Cerebellar cortex (tissue), 1 donor: Measurements from ENCODE around the gene PPP1R18.
"Not testable (repeated sequence)": the region's sequence is repeated elsewhere in the genome, so short reads cannot be mapped to it uniquely, and the experiment has no call there.

Experiments used
- DNase-seq: peaks from one replicate; pipeline ENCODE4 v3.0.0-alpha.2; 2015; ENCODE audit warnings: low spot score

The PPP1R18 gene

DNA sequence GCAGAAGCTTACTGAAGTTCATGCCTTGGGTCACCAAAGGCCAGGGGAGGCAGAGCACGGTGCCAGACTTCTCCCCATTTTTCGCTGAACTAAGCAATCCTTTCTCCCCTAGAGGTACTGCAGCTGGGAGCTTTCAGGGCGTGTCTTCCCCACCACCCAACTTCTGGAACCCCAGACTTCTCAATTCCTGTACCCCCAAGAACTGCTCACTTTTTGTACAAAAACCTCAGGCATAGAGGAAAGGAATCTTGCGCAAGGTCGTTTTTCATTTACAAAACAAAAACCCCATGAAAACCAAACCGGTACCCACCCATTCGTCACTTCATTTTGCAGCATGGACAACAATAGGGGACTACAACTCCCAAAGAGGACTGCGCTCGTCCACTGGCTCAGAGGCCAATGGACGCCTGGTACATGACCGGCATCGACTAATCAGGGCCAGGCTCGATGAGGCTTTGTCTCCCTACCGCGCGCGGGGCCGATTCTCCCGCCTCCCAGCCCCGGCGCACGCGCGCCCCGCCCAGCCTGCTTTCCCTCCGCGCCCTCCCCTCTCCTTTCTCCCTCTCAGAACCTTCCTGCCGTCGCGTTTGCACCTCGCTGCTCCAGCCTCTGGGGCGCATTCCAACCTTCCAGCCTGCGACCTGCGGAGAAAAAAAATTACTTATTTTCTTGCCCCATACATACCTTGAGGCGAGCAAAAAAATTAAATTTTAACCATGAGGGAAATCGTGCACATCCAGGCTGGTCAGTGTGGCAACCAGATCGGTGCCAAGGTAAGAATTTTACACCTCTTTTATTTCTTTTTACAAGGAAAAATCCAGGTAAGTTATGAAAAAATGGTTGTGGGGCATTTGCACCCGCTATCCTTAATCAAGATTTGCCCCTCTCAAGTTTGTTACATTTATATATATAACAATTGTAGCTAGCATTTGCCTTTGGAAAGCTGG is 33.6 kb upstream of the PPP1R18 start, which contains the start of gene TUBB:
Gene TUBB, plus strand, starts transcription at position 562 of the 947 bp plus-strand sequence. Its CDS starts 155 bp downstream, at position 717.
- peak; percentile 99 for DNase-seq

DNA sequence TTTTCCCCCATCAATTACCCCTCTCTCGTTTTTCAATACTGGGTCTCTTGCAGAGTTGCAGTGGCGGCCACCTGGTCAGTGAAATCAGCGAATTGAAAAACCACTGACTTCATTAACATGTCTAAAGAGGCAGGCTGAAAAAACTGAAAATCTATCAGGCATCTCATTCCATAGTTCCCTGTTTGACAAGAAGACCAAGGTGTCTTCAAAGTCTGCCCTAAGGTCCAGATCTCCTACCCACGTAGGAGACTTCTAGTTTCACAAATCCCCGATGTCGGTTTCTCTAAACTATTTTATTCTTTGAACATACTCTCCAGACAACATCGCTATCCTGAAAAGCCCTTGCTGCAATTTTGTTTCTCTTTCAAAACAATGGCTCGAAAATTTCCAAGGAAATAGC is 32.9 kb upstream of the PPP1R18 start:
- DNase-seq = no peak

DNA sequence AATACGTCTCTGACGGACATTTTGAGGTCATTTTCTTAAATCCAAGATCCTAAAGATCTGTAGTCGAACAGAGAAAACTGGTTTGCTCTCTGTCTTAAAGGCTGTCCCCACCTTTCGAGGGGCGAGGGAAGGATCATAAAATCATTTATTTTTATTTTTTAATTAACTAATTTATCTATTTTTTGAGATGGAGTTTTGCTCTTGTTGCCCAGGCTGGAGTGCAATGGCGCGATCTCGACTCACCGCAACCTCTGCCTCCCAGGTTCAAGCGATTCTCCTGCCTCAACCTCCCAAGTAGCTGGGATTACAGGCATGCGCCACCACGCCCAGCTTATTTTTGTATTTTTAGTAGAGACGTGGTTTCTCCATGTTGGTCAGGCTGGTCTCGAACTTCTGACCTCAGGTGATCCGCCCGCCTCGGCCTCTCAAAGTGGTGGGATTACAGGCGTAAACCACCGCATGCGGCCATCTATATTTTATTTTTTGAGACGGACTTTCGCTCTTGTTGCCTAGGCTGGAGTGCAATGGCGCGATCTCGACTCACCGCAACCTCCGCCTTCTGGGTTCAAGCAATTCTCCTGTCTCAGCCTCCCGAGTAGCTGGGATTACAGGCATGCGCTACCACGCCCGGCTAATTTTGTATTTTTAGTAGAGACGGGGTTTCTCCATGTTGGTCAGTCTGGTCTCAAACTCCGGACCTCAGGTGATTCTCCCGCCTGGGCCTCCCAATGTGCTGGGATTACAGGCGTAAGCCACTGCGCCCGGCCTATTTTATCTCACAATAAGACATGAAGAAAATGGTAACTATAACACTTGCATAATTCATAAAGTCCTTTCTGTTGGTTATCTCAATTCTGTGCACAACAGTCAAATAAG is 31.6 kb upstream of the PPP1R18 start:
- not testable (repeated sequence) for DNase-seq

DNA sequence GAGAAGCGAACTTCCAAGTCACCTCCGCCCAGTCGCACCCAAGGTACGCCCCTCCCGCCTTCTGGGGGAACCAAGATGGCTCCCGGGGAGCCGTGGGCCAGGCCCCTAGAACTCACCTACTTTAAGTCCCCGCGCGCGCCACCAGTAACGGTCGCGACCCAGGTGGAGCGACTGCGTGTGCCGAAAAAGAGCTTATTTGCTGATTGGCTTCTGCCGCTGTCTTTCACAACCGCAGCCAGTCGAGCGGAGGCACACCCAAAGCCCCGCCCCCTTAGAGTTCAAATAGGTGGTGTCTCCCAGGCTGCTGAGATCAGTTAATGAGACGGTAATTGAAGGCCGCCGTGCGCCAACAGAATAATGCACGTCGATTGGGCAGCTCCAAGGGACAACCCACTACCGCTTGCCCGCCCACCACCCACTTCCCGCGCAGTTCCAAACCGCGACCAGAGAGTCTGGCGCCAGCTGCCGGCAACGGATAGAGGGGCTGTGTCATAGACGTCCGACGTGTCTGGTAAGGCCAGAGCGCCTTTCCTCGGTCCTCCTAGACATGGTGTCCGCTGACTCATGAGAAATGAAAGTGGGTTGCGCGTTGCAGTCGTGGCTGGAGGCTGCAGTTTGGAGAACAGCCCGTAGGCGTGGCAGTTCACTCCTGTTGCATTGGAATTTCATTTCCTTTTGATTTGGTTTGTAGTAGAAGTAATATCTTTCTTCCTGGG is 30.8 kb upstream of the PPP1R18 start, which contains the start of gene MDC1:
Gene MDC1, minus strand, starts transcription at position 153 of the 716 bp plus-strand sequence. CDS start 2,106 bp downstream, outside the sequence.
- DNase-seq = peak; percentile 100

DNA sequence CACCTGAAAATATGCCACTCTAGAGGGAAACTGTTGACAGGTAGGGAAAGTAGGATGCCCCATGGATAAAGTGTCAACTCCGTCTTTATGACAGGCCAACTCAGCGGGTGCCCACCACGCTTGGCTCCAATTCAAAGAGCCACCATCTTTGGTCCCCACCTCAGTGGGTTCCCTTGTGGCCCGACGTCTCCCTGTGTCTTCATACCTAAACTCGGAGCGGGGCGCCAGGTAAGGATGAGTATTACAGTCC is 30.4 kb upstream of the PPP1R18 start:
- DNase-seq = no peak

DNA sequence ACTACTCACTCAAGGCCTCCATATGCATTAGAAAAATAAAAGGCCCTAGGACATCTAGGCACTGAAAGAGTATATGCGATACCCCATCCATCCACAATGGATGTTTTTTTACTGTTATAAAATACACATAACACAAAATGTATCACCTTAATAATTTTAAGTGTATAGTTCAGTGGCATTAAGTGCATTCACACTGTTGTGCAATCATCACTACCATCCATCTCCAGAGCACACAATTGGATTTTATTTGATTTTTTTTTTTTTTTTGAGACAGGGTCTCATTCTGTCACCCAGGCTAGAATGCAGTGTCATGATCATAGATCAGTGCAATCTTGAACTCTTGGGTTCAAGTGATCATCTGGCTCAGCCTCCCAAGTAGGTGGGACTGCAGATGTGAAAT is 27.8 kb upstream of the PPP1R18 start:
- no peak for DNase-seq

DNA sequence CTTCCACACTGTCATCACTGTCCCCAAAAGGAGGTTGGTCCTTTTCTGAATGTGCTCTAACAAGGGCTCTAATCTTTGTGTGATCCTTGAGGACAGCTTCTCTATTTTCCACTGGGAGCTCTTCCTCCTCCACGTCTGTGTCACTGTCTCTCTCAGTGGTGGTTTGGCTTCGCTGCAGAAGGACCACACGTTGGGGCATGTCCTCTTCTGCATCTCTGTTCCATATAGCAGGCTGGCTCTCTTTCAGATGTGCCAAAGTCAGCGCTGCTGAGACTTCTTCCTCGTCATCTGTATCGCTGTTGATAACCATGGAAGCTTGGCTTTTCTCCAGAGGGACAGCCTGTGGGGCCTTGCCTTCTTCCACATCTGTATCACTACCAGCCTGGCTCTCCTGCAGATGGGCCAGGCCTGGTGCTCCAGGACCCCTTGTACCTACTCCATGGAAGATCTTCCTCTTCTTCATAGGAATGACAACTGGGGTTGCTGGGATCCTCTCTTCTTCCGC is 26.0 kb upstream of the PPP1R18 start:
- no peak for DNase-seq

DNA sequence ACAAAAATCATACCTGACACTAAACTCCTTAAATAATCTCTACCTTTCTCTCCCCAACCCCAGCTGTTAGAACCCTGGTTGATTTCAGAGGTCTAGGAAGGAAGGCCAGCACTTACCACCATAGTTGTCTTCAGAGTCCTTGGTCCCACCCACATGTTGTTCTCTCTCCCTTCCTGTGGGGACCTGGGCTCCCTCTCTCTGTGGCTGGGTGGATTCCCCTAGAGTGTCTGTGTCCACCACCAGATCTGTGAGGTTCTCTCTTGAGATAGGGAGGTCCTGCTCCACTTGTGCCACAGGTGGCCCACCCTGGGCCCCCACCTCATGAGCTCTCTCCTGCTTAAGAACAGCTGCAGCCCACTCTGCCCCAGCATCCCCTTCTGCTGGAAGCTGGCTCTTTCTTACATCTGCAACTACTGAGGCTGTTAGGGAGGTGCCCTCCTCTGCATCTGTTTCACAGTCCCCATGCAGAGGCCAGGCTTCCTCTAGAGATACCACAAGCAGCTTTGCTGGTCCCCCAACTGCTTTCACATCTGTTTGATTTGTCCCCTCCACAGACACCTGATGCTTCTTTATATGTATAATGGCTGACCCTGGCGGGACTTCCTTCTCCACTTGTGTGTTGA is 25.4 kb upstream of the PPP1R18 start:
- no peak for DNase-seq

DNA sequence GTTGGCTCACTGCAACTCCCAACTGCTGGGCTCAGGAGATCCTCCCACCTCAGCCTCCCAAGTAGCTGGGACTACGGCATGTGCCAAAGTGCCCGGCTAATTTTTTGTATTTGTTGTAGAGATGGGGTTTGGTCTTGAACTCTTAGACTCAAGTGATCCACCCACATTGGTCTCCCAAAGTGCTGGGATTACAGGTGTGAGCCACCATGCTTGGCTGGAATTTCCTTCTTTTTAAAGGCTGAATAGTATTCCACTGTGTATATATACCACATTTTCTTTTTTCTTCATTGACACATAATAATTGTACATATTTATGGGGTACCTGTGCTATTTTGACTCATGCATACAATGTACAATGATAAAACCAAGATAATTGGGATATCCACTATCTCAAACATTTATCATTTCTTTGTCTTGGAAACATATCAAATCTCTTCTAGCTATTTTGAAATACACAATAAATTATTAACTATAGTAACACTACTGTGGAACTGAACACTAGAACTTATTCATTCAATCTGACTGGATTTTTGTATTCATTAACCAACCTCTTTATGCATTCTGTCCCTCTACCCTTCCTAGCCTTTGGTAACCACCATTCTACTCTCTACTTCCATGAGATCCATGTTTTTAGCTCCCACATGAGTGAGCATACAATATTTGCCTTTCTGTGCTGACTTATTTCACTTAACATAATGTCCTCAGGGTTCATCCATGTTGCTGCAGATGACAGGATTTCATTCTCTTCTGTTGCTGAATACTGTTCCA is 22.8 kb upstream of the PPP1R18 start:
- no peak for DNase-seq

DNA sequence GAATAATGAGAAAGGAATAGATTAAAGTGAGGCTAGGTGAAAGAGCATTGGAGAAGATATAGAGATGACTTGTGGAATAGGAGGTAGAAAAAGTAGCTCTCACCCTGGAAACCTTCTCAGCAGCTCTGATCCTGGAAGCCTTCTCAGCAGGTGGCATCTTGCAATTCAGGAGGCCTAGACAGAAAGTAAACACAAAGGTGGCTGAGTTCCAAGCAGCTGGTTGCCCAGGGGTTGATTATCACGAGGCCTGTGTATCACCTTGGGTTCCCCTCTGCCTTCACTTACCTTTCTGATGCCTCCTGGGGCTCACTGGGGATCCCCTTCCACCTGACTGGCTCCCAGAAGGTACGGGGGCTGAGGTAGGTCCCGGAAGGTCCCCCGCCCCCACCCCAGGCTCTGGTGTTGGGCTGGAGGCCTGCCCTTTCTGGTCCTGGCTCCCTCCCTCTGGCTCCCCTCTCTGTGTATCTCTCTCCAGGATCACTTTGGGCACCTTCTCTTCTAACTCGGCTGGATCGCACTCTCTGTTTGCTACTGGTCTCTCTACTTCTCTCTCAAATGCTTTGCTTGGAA is 20.9 kb upstream of the PPP1R18 start:
- no peak for DNase-seq

DNA sequence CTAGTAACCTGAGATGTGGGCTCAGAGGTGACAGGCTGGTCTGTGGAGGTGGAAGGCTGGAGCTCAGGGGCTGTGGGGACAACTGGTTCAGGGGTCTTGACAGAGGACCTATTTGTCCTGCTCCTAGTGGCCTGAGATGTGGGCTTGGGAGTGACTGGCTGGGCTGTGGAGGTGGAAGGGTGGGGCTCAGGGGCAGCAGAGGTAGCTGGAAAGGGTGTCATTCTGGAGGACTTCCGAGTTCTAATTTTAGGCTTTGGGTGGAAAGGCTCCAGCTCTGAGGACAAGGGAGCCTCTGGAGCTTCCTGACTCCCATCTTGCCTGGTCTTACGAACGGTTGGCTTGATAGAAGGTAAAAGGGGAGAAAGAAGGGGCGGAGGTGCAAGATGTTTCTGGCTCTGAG is 19.2 kb upstream of the PPP1R18 start:
- no peak for DNase-seq

DNA sequence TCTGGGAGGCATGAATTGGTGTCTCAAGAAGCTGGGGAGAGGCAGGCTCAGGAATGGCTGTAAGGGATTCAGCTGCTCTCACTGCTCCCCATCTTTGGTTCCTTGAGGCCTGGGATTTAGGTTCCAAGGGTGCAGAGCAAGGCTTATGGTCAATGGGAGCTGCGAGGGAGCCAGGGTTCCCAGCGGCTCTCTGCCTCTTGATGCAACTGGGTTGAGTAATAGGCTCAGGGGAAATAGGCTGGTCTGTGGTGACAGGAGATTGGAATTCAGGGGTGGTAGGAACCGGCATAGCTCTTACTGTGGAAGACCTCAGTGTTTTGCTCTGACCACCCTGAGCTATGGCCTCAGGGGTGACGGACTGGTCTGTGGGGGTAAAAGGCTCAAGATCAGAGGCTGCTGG is 17.4 kb upstream of the PPP1R18 start:
- DNase-seq = no peak

DNA sequence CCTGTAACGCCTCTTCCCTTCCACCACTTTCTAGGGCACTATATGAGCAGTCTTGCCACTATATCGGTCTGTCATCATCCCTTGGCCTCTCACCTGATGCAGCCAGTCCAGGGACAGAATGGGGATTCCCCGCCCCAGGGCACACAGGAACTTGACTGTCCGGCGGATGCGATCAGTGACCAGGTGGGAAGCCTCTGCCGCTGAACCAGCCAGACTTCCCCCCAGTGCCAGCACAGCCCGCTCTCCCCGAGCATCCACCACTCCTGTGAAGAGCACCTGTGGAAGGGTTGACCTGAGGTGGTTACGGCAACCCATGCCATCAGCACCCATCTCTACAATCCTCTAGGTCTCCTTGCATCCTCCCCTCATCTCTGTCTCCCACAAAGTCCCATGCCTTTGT is 16.6 kb upstream of the PPP1R18 start:
- no peak for DNase-seq

DNA sequence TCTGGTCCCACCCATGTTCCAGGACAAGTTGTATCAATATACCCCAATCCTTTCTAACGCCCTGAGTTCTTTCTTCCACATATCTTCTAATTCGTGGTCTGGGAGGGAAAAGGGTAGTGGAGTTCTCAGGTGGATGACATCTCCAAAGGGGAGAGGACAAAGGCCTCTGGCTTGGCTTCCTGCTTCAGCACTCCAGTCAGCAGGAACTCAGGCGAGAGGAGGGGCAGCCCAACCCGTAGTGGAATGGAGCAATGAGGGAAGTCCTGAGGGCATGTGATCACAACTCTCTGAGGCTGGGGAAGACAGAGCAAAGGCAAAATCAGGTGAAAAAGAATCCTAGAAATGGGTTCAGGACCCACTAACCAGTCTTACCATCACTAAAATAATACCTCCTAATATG is 13.9 kb upstream of the PPP1R18 start:
- DNase-seq = no peak

DNA sequence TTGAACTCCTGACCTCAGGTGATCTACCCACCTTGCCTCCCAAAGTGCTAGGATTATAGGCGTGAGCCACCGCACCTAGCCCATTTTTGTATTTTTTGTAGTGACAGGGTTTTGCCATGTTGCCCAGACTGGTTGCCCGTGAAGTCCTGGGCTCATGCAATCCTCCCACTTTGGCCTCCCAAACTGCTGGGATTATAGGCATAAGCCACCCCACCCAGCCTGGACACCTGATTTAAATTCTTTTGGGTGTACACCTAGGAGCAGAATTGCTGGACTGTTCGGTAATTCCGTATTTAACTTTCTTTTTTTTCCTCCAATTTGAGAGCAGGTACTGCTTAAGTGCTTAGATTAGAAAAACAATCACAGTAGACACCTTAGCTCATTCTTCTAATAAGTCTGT is 10.0 kb upstream of the PPP1R18 start:
- no peak for DNase-seq

DNA sequence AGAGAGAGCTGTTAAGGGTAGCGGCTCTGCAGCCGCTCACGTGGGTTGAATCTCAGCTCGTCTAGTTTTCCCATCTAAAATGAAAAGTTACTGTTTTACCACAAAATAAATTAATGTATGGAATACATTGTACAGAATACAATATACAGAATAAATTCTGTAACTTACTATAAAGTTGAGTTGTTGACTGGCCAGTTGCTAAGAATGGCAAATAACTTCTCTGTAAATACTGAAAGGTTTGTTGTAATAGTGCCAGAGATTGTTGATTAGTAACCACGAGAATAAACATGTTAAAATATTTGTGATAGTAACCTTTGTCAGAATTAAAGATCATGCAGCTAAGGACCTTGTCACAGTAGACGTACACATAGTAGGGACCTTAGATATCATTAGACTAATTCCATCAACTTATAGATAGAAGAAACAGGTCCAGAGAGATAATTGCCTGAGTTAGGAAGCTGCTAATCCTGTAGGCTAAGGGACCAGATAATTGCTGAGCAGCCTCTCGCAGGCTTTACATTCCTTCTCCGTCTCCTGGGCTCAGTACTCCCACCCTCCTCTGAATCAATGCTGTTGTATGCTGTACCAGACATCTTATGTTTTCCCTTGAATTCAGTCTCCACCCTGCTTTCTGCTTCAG is 4.9 kb upstream of the PPP1R18 start:
- peak; percentile 45 for DNase-seq

DNA sequence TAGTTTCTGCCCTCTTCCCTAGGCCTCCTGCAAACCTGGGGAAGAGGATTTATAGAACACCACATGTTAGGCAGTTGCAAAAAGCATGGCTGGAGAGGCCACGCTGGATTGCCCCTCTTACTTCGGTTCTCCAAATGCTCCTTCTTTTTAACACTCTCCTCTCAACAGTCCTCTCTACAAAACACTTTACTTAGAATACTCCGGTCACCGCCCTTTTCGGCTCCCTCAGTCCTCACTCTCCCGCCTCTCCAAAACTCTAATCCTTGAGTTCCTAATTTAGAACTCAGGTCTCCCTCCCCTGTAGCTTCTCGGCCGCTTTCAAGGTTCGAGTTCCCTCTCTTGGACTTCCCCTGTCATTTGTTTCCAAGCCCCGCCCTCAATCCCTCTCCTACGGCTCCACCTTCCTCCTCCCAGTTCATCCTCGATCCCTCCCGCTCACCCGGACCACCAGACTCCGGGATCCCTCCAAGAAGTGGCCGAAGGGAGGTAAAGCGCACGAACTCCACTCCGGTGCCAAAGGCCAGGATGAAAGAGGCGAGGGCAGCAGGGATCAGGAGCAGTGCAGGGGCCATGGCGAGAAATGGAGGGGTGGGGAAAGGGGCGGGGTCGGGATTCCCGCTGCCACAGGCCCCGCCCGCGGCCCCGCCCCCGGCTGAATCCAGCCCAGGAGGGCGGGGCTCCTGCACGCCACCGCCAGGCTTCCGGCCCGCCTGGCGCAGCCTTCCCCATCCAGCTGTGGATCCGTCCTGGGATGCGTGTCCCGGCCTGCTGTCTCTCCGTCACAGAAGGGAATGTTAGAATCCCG is 4.2 kb upstream of the PPP1R18 start, which contains the start of gene NRM:
Gene NRM, minus strand, starts transcription at position 582 of the 805 bp plus-strand sequence. Its CDS starts 10 bp downstream, at position 572.
- peak; percentile 91 for DNase-seq

DNA sequence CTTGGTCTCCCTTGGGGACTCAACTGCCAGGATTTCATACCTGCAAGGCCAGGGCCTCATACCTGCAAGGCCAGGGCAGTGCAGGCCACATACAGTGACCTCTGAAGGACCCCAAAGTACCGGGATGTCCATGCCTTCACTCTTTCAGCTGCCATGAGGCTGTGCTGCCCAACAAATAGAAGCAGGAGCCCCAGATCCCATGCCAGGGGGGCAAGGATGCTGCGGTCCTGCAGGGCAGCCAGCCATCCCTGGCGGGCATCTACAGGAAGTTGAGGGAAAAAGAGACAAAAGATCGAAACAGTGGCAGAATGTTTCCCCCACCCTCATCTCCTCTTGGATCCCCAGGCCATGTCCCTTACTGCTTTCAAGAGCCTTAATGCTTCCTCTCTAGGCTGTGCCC is 3.5 kb upstream of the PPP1R18 start:
- no peak for DNase-seq
